Measurements from ENCODE around the gene NOD2. TPM values are rescaled to one million over a fixed set of nuclear protein-coding genes. Genes with fewer than 3 reads are reported as not detected.

The NOD2 gene
- total RNA-seq, 1 experiment from 2014 or later, result not detected

DNA sequence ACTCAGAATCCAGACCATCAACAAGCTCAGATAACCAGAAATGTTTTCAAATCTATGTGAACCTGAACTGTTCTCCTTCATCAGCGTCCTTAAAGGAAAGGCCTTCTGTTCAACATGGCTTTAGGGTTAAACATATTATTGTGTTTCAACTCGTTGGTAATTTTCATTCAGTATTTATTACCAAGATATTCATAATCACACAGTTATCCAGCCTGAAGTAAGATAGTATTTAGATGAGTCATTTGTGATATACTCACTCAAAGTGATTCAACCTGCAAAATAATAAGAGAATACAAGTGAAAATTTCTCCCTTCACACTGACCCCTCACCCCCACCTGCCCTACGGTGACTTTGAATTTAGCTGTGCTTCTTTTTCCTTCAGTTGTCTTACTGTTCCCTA, 51.5 kb downstream of the NOD2 start:
- Histone ChIP-seq H3K36me3 (no peaks in the 10 kb centered on the region), H3K27me3 (no peaks in the 10 kb centered on the region), H3K9me3 (replicated peaks) (no peaks in the 10 kb centered on the region), H3K27ac (no peak overlapping the region), H3K4me1 (no peaks in the 10 kb centered on the region), H3K4me3 (no peak overlapping the region)
- DNase-seq, result no peak

DNA sequence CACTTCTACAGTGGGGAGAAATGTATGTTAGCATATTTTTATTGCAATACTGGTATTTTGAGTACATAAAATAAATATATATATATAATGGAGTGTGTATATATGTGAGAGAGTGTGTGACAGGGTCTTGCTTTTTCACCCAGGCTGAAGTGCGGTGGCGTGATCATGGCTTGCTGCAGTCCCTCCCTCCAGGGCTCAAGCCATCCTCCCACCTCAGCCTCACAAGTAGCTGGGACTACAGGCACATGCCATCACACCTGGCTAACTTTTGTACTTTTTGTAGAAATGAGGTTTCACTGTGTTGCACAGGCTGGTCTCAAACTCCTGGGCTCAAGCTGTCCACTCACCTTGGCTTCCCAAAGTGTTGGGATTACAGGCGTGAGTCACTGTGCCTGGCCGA, 52.5 kb downstream of the NOD2 start:
- no peaks in the 10 kb centered on the region for H3K27me3 ChIP-seq
- H3K36me3 ChIP-seq, result no peaks in the 10 kb centered on the region
- DNase-seq, result no peak
- no peaks in the 10 kb centered on the region for H3K4me1 ChIP-seq
- no peak overlapping the region for H3K27ac ChIP-seq
- no peaks in the 10 kb centered on the region for H3K9me3 ChIP-seq (replicated peaks)
- no peak overlapping the region for H3K4me3 ChIP-seq

DNA sequence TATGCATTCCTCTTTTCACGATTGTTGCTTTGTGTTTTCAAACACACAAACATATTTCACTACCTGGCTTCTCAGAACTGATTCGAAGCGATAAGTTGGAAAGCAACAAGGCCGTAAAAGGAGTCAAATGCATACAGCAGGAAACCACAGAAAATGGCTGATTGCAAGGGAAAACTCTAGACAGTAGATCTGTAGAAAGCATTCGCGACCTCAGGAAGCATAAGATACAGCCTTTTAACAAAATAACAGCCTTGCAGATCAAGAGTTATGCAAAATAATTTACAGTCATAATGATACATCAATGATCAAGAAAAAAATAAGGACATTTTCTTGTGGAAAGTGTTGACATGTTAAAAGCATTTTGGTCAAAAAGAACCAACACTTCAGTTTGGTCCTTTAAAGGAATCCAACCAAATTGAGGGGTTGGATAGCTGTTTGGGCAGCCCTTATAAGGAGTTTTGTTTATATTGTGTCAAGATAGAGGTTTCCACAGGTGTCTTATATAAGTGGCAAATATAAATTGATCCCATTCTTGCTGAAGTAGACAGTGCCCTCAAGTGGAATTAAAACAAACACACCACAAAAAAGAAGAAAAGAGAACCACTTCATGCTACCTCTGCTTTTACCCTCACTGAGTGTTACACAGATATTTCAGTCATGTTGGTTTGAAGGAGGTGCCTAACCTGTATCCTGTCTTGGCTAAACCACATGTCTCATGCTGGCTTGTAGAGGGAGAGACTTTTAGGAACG, 54.0 kb downstream of the NOD2 start:
- Histone ChIP-seq H3K27ac (no peak overlapping the region), H3K9me3 (replicated peaks) (no peaks in the 10 kb centered on the region), H3K36me3 (no peaks in the 10 kb centered on the region), H3K4me3 (no peak overlapping the region), H3K4me1 (no peaks in the 10 kb centered on the region), H3K27me3 (no peaks in the 10 kb centered on the region)
- peak in 1 of 2 experiments; percentile 13 for DNase-seq

DNA sequence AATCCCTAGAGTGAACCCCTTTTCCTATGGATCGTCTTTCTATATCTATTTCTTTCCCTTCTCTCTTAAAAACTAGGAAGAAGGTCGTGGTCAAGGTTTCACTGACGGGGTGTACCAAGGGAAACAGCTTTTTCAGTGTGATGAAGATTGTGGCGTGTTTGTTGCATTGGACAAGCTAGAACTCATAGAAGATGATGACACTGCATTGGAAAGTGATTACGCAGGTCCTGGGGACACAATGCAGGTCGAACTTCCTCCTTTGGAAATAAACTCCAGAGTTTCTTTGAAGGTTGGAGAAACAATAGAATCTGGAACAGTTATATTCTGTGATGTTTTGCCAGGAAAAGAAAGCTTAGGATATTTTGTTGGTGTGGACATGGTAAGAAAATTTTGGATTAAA, 58.1 kb downstream of the NOD2 start:
- DNase-seq, result no peak
- Histone ChIP-seq H3K27ac (no peak overlapping the region), H3K4me3 (no peak overlapping the region), H3K27me3 (no peaks in the 10 kb centered on the region), H3K4me1 (no peaks in the 10 kb centered on the region), H3K36me3 (peaks cover 5% of the 10 kb centered on the region; the same call in 1 of the 2 replicates), H3K9me3 (replicated peaks) (no peaks in the 10 kb centered on the region)

DNA sequence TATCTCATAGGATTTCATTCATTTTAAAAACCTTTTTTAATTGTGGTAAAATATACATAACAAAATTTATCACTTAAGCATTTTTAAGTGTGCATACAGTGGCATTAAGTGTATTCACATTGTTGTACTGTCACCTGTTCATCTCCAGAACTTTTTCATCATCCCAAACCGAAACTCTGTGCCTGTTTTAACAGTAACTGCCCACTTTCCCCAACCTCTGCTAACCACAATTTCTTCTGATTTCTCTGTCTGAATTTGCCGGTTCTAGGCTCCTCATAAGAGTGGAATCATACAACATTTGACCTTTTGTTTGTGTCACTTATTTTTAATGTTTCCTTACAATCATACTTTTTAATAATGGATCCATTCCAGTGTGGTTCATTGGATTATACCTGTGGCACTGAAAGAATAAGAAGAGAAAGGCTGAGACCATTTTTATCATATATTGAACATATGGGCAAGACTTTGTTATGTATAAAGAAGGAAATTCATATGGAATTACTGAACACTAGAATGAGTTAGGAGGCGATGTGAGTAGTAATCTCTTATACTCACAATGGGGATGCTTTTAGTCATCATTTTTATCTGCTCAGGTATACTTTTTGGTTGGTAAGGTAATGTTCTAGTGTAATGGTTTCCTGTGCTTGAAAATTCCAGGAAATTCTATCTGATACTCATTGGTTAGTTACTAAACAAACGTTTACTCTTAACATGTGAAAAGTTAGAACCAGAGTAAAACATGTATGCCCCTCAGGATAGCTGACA, 59.2 kb downstream of the NOD2 start:
- DNase-seq, result no peak
- H3K36me3 ChIP-seq, result peaks cover 5% of the 10 kb centered on the region; the same call in 1 of the 2 replicates
- no peak overlapping the region for H3K4me3 ChIP-seq
- H3K4me1 ChIP-seq, result no peaks in the 10 kb centered on the region
- no peak overlapping the region for H3K27ac ChIP-seq
- no peaks in the 10 kb centered on the region for H3K27me3 ChIP-seq
- H3K9me3 ChIP-seq (replicated peaks), result no peaks in the 10 kb centered on the region

DNA sequence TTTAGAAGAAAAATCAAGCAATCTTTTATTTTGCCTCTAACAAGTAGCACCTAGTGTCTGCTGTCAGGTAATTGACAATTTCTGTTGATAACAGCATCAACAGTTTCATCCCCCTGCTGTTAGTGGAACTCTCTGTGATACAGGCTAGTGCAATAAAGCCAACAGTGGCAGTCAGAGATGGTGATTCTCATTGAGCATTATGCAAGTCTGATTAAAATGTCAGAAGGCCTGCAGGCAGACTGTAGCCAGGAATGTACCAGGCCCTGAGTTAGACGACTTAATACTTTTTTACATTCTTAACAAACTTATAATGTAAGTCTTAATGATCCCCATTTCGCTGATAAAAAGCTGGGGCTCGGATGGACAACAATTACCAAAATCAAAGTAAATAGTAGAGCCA, 63.1 kb downstream of the NOD2 start:
- DNase-seq, result no peak
- no peaks in the 10 kb centered on the region for H3K4me1 ChIP-seq
- peaks cover 5% of the 10 kb centered on the region; the same call in 1 of the 2 replicates for H3K36me3 ChIP-seq
- no peaks in the 10 kb centered on the region for H3K27me3 ChIP-seq
- no peaks in the 10 kb centered on the region for H3K9me3 ChIP-seq (replicated peaks)
- H3K27ac ChIP-seq, result no peak overlapping the region
- H3K4me3 ChIP-seq, result no peak overlapping the region

DNA sequence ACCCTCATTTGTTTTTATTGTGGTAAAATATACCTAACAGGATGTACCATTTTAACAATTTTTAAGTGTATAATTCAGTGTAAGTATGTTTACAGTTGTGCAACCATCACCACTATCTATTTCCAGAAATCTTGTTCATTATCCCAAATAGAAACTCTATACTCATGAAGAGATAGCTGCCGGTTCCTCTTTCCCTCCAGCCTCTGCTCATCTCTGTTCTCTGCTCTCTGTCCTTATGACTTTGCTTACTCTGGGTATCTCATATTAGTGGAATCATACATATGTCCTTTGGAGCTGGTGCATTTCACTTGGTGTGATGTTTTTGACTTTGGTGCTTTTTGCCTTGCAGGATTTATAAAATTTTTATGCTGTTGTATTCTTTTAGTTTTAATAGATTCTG, 67.9 kb downstream of the NOD2 start:
- Histone ChIP-seq H3K36me3 (no peaks in the 10 kb centered on the region), H3K9me3 (replicated peaks) (no peaks in the 10 kb centered on the region), H3K27me3 (no peaks in the 10 kb centered on the region), H3K27ac (no peak overlapping the region), H3K4me3 (no peak overlapping the region), H3K4me1 (no peaks in the 10 kb centered on the region)
- DNase-seq, result no peak

DNA sequence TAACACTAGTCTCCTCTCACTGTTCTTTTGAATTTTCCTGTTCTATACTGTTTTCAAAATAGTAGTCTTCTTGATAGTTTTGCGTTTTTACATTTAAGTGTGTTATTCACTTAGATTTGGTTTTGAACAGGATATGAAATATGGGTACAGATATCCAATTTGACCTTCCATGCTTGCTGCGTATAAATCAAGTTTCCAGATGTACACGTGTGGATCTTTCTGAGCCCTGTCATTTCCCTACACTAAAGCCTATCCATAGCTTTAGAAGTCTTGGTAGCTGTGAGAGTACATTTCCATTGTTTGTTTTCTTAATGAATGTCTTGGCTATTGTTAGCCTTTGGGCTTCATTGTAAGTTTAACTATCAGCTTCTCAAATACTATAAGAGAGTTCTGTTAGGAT, 68.8 kb downstream of the NOD2 start:
- Histone ChIP-seq H3K27ac (no peak overlapping the region), H3K27me3 (no peaks in the 10 kb centered on the region), H3K36me3 (no peaks in the 10 kb centered on the region), H3K4me3 (no peak overlapping the region), H3K4me1 (no peaks in the 10 kb centered on the region), H3K9me3 (replicated peaks) (no peaks in the 10 kb centered on the region)
- DNase-seq, result no peak

DNA sequence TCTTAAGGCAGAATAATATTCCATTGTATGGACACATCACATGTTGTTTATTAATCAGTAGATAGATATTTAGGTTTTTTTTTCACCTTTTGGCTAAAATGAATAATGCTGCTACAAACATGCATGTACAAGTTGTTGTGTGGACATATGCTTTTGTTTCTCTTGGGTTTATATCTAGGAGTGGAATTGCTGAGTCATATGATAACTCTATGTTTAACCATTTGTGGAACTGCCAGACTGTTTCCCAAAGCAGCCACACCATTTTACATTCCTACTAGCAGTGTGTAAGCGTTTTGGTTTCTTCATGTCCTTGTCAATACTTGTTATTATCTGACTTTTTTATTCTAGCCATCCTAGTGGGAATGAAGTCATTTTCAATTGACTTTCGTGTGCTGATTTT, 69.8 kb downstream of the NOD2 start:
- H3K4me1 ChIP-seq, result no peaks in the 10 kb centered on the region
- no peak for DNase-seq
- H3K4me3 ChIP-seq, result no peak overlapping the region
- H3K9me3 ChIP-seq (replicated peaks), result no peaks in the 10 kb centered on the region
- no peak overlapping the region for H3K27ac ChIP-seq
- no peaks in the 10 kb centered on the region for H3K36me3 ChIP-seq
- H3K27me3 ChIP-seq, result no peaks in the 10 kb centered on the region

DNA sequence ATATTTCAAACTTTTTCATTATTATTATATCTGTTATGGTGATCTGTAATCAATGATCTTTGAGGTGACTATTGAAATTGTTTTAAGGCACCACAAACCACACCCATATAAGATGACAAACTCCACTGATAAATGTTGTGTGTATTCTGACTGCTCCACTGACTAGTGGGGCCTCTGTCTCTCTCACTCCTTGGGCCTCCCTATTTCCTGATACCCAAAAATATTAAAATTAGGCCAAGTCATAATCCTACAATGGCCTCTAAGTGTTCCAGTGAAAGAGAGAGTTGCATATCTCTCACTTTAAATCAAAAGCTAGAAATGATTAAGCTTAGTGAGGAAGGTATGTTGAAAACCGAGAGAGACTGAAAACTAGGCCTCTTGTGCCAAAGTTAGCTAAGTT, 71.9 kb downstream of the NOD2 start:
- Histone ChIP-seq H3K4me3 (no peak overlapping the region), H3K36me3 (no peaks in the 10 kb centered on the region), H3K4me1 (no peaks in the 10 kb centered on the region), H3K27me3 (no peaks in the 10 kb centered on the region), H3K27ac (no peak overlapping the region), H3K9me3 (replicated peaks) (no peaks in the 10 kb centered on the region)
- DNase-seq, result no peak

DNA sequence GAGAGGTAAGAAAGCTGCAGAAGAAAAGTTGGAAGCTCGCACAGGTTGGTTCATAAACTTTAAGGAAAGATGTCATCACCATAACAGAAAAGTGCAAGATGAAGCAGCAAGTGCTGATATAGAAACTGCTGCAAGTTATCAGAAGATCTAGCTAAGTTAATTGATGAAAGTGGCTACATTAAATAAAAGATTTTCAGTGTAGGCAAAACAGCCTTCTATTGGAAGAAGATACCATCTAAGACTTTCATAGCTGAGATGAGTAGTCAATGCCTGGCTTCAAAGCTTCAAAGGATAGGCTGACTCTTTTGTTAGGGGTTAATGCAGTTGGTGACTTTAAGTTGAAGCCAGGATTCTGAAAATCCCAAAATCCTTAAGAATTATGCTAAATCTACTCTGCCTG, 72.5 kb downstream of the NOD2 start:
- Histone ChIP-seq H3K36me3 (no peaks in the 10 kb centered on the region), H3K4me1 (no peaks in the 10 kb centered on the region)

DNA sequence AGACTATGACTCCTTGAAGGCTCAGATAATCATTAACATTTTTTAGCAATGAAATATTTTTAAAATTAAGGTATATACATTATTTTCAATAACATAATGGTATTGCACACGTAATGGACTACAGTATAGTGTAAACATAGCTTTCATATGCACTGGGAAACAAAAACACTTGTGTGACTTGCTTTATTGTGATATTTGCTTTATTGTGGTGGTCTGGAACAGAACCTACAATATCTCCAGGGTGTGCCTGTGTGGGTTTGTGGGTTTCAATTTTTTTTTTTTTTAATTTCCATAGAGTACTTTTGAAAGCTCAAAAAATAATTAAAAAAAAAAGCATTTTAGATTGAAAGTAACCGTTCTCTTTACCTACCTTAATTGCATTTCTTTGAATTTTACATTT, 73.8 kb downstream of the NOD2 start:
- Histone ChIP-seq H3K9me3 (replicated peaks) (no peaks in the 10 kb centered on the region), H3K4me1 (no peaks in the 10 kb centered on the region), H3K27me3 (no peaks in the 10 kb centered on the region), H3K4me3 (no peak overlapping the region), H3K27ac (no peak overlapping the region), H3K36me3 (no peaks in the 10 kb centered on the region)
- no peak for DNase-seq

More for the DNA sequence above, 72.5 kb downstream of the NOD2 start:
- H3K27ac ChIP-seq, result no peak overlapping the region
- no peak for DNase-seq
- H3K4me3 ChIP-seq, result no peak overlapping the region
- H3K9me3 ChIP-seq (replicated peaks), result no peaks in the 10 kb centered on the region
- H3K27me3 ChIP-seq, result no peaks in the 10 kb centered on the region

DNA sequence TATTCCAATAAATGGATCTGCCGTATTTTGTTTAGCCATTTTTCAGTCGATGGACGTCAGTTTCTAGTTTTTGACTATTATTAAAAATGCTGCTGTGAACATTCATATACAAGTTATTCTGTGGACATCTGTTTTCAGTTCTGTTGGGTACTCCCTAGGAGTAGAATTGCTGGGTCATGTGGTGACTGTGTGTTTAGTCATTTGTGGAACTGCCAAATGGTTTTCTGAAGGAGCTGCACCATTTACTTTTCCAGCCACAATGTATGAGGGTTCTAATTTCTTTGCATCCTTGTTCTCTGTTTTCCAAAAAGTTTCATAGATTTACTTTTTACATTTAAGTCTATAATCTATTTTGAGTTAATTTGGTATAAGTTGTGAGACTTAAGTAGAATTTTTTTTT, 78.0 kb downstream of the NOD2 start:
- Histone ChIP-seq H3K9me3 (replicated peaks) (no peaks in the 10 kb centered on the region), H3K27me3 (no peaks in the 10 kb centered on the region), H3K4me3 (no peak overlapping the region), H3K4me1 (no peaks in the 10 kb centered on the region), H3K27ac (no peak overlapping the region), H3K36me3 (no peaks in the 10 kb centered on the region)
- no peak for DNase-seq

DNA sequence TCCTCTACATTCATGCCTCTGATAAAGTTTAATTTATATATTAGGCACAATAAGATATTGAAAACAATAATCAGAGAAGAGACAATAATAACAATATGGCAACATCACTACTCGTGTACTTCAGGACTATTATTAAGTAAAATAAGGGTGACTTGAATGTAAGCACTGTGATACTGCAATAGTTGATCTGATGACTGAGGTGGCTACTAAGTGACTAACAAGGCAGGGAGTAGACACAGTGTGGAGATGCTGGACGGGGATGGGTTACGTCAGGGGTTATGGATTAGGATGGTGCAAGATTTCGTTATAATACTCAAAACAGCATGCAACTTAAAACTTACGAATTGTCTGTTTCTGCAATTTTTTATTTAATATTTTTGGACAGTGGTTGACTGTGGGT, 81.0 kb downstream of the NOD2 start:
- no peaks in the 10 kb centered on the region for H3K27me3 ChIP-seq
- no peaks in the 10 kb centered on the region for H3K4me1 ChIP-seq
- no peak overlapping the region for H3K4me3 ChIP-seq
- no peak for DNase-seq
- H3K9me3 ChIP-seq (replicated peaks), result no peaks in the 10 kb centered on the region
- H3K27ac ChIP-seq, result no peak overlapping the region
- H3K36me3 ChIP-seq, result no peaks in the 10 kb centered on the region

DNA sequence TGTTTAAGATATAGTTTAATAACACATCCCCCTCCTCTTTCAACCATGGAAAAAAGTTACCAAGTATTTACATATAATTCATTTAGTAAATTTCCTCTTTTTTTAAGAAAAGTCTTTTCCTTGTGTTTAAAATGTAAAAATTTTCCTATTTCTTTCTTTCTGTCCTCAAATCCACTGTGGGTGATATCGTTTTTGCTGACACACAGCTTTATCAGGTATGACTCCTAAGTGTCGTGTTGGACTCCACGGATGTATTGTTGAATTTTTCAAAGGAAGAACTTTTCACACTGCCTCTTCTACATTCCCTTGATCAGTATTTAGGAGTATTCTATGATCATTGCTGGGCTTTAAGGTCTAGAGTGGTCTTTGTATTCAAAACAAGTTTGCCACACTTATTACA, 81.6 kb downstream of the NOD2 start:
- Histone ChIP-seq H3K36me3 (no peaks in the 10 kb centered on the region), H3K27me3 (no peaks in the 10 kb centered on the region), H3K27ac (no peak overlapping the region), H3K4me3 (no peak overlapping the region), H3K4me1 (no peaks in the 10 kb centered on the region), H3K9me3 (replicated peaks) (no peaks in the 10 kb centered on the region)
- DNase-seq, result no peak

DNA sequence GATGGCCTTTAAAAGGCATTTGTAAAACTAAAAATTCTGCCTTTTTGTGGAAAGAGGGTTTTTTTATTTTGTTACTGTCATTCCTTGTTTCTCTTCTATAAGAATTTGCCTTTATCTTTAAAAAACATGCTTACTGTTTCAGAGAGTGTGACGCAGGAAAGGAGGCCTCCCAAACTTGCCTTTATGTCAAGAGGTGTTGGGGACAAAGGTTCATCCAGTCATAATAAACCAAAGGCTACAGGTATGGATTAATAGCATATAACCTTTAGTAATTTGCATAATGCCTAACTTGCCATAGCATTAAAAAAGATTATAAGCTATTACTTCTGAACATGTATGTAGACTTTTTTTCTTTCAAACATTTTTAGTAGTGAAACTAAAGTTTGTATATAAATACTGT, 82.6 kb downstream of the NOD2 start:
- no peaks in the 10 kb centered on the region for H3K36me3 ChIP-seq
- no peak for DNase-seq
- no peak overlapping the region for H3K27ac ChIP-seq

More for the DNA sequence above, 82.6 kb downstream of the NOD2 start:
- Histone ChIP-seq H3K9me3 (replicated peaks) (no peaks in the 10 kb centered on the region), H3K4me3 (no peak overlapping the region), H3K27me3 (no peaks in the 10 kb centered on the region), H3K4me1 (no peaks in the 10 kb centered on the region)
